Lower leg skin (tissue), 3 donors: Measurements from ENCODE around the gene WNT7A.

ENCODE experiments used
- POLR2A ChIP-seq, 2 donors: fragments of 450-650 bp; IDR thresholded peaks; one replicate each; pipeline ENCODE4 v1.6.1; 2016 to 2017; ENCODE audit warnings: antibody characterized with exemption in 2 of 2, mild to moderate bottlenecking in 1 of 2, moderate library complexity in 1 of 2
- TF ChIP-seq, protein P1 (sequence below), 3 donors: fragments of 450-650 bp; IDR thresholded peaks; one replicate each; pipeline ENCODE4 v1.5.1; 2016; ENCODE audit warnings: antibody characterized with exemption in 3 of 3, mild to moderate bottlenecking in 3 of 3, moderate library complexity in 2 of 3

GRCh38 chr3:13840456-13840855 lies 39.4 kb downstream of the WNT7A start:
- TF ChIP-seq, protein P1, sequence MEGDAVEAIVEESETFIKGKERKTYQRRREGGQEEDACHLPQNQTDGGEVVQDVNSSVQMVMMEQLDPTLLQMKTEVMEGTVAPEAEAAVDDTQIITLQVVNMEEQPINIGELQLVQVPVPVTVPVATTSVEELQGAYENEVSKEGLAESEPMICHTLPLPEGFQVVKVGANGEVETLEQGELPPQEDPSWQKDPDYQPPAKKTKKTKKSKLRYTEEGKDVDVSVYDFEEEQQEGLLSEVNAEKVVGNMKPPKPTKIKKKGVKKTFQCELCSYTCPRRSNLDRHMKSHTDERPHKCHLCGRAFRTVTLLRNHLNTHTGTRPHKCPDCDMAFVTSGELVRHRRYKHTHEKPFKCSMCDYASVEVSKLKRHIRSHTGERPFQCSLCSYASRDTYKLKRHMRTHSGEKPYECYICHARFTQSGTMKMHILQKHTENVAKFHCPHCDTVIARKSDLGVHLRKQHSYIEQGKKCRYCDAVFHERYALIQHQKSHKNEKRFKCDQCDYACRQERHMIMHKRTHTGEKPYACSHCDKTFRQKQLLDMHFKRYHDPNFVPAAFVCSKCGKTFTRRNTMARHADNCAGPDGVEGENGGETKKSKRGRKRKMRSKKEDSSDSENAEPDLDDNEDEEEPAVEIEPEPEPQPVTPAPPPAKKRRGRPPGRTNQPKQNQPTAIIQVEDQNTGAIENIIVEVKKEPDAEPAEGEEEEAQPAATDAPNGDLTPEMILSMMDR (IDR thresholded peaks at IDR 0.05): no peak
- no peak for TF ChIP-seq POLR2A (IDR thresholded peaks at IDR 0.05)
